Activated naive CD8-positive, alpha-beta T cell (primary cell): ENCODE results near the gene LIPC.

ENCODE experiments used
- H3K27ac Mint-ChIP-seq: one replicate; pipeline ENCODE4 v1.8.0; 2021; ENCODE audit warnings: mixed read lengths
- H3K27me3 Mint-ChIP-seq: one replicate; pipeline ENCODE4 v1.8.0; 2021; ENCODE audit warnings: mixed read lengths
- H3K36me3 Mint-ChIP-seq: one replicate; pipeline ENCODE4 v1.8.0; 2021; ENCODE audit warnings: mixed read lengths
- H3K4me1 Mint-ChIP-seq: one replicate; pipeline ENCODE4 v1.8.0; 2021; ENCODE audit warnings: low read depth, mixed read lengths
- H3K4me3 Mint-ChIP-seq: one replicate; pipeline ENCODE4 v1.8.0; 2021; ENCODE audit warnings: mild to moderate bottlenecking, mixed read lengths
- H3K9me3 Mint-ChIP-seq: one replicate; pipeline ENCODE4 v1.8.0; 2021; ENCODE audit warnings: low read depth, mixed read lengths

LIPC gene

GRCh38 chr15:58510715-58511598, 79.2 kb downstream of the LIPC start:
- Mint-ChIP-seq H3K36me3 (peaks cover 4% of the 10 kb centered on the region), H3K4me1 (peaks cover 18% of the 10 kb centered on the region), H3K4me3 (no peak overlapping the region), H3K27me3 (no peaks in the 10 kb centered on the region), H3K9me3 (peaks cover 2% of the 10 kb centered on the region), H3K27ac (no peak overlapping the region)

DNA sequence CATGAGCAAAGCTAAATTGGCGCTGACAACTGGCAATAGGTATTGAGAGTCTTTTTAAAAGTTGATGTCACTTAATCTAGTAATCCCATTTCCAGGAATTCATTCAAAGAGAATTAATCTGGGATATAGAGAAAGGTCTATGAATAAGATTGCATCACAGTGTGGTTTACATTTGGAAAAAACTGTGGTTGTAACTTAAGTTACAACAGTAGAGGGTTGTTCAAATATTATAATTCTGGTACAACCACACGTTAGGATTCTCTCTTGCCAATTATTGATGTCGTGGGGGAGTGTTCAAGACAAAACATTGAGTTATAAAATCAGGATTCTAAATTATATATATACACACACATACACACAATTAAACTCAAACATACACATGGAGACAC, 79.8 kb downstream of the LIPC start:
- peaks cover 4% of the 10 kb centered on the region for H3K36me3 Mint-ChIP-seq
- no peaks in the 10 kb centered on the region for H3K27me3 Mint-ChIP-seq
- no peak overlapping the region for H3K4me3 Mint-ChIP-seq
- peaks cover 18% of the 10 kb centered on the region for H3K4me1 Mint-ChIP-seq
- no peak overlapping the region for H3K27ac Mint-ChIP-seq
- H3K9me3 Mint-ChIP-seq, result peaks cover 7% of the 10 kb centered on the region

DNA sequence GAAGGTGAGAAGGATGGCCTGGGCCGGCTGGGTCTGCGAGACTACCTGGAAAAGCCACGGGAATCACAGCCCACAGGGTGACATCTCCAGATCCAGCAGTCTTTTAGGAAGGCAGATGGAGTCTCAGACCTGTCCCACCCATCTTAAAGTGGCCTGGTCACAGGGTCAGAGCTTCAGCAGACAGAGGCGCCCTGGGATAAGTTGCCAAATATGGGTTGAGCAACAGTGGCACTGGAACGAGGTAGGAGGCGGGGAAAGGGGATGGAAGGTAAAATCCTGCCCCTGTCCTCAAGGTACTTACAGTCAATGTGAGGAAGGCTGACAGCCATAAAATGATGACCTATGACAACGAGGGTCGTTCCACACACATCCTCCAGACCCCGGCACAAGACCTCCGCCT, 80.7 kb downstream of the LIPC start:
- H3K9me3 Mint-ChIP-seq, result peaks cover 9% of the 10 kb centered on the region
- H3K27me3 Mint-ChIP-seq, result no peaks in the 10 kb centered on the region
- peaks cover 25% of the 10 kb centered on the region for H3K4me1 Mint-ChIP-seq
- H3K36me3 Mint-ChIP-seq, result peaks cover 4% of the 10 kb centered on the region
- H3K27ac Mint-ChIP-seq, result no peak overlapping the region
- no peak overlapping the region for H3K4me3 Mint-ChIP-seq

DNA sequence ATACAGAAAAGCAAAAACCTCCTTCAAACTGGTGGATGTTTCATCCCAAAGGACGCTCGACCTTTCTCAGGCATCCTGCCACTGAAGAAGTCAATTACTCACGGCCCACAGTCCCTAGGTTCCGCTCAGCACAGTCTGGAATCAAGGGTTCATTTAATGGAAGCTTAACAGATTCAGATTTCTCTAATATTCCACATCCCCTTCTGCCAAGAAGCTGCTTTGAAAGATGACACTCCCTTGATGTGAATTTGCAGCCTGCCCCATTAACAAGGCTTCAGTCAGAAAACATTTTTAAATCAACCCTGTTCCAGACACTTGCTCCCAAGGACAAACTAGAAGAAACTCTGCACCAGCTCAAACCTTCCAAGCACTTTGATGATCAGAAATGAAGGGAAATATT, 81.2 kb downstream of the LIPC start:
- peaks cover 4% of the 10 kb centered on the region for H3K36me3 Mint-ChIP-seq
- no peaks in the 10 kb centered on the region for H3K27me3 Mint-ChIP-seq
- H3K4me3 Mint-ChIP-seq, result no peak overlapping the region
- peaks cover 30% of the 10 kb centered on the region for H3K4me1 Mint-ChIP-seq
- peaks cover 9% of the 10 kb centered on the region for H3K9me3 Mint-ChIP-seq
- no peak overlapping the region for H3K27ac Mint-ChIP-seq

- peaks cover 38% of the 10 kb centered on the region for H3K4me1 Mint-ChIP-seq
- peaks cover 4% of the 10 kb centered on the region for H3K36me3 Mint-ChIP-seq
- no peak overlapping the region for H3K27ac Mint-ChIP-seq
- H3K4me3 Mint-ChIP-seq, result no peak overlapping the region
- no peaks in the 10 kb centered on the region for H3K27me3 Mint-ChIP-seq
- H3K9me3 Mint-ChIP-seq, result peaks cover 9% of the 10 kb centered on the region
Measured at GRCh38 chr15:58513726-58514336, 82.0 kb downstream of the LIPC start.

DNA sequence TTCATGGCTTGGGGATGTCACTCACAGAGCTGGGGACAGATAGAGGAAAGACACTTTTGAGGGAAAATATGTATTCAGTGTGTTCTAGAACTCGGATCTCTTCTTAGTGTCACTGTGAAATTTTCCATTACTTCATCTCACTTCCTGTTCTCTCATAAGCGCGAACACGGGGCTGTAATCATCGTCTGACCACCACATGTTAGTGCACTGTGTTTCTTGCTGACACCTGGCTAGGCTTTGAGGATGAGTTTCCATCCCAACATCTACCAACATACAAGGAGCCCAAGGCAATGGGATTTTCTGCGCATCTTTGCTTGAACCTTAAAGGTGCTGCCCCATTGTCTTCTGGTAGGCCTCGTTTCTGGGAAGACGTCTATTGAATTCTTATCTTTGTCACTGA, 84.0 kb downstream of the LIPC start:
- Mint-ChIP-seq H3K4me1 (peaks cover 54% of the 10 kb centered on the region), H3K4me3 (peak overlapping the region; percentile 12), H3K27me3 (no peaks in the 10 kb centered on the region), H3K36me3 (peaks cover 4% of the 10 kb centered on the region), H3K27ac (peak overlapping the region; percentile 87), H3K9me3 (peaks cover 9% of the 10 kb centered on the region)

DNA sequence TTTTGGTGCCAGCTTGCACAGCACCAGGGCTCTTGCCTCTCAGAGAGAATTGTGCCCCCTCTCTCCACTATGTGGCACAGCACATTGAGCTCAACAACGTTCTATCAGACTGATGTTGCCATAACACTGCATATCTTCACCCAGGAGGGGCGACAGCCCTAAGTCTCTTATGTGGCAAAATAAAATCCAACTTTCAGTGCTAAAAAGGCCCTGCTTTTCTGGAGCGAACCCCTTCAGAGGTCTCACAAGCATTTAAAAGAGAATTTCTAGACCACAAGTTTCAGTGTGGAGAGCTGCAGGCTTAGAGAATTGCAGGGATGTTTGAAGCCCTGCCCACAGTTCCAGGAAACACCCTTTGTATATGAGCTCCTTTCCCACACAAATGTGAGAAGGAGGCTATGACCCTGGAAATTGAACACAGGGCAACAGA, 85.5 kb downstream of the LIPC start:
- Mint-ChIP-seq H3K4me3 (peak overlapping the region; percentile 37), H3K9me3 (peaks cover 9% of the 10 kb centered on the region), H3K27me3 (no peaks in the 10 kb centered on the region), H3K27ac (peak overlapping the region; percentile 81), H3K4me1 (peaks cover 57% of the 10 kb centered on the region), H3K36me3 (peaks cover 4% of the 10 kb centered on the region)

GRCh38 chr15:58517682-58518525, 86.1 kb downstream of the LIPC start:
- H3K4me1 Mint-ChIP-seq, result peaks cover 57% of the 10 kb centered on the region
- peak overlapping the region; percentile 81 for H3K27ac Mint-ChIP-seq
- H3K36me3 Mint-ChIP-seq, result peaks cover 4% of the 10 kb centered on the region
- H3K9me3 Mint-ChIP-seq, result peaks cover 9% of the 10 kb centered on the region
- no peaks in the 10 kb centered on the region for H3K27me3 Mint-ChIP-seq
- peak overlapping the region; percentile 37 for H3K4me3 Mint-ChIP-seq

DNA sequence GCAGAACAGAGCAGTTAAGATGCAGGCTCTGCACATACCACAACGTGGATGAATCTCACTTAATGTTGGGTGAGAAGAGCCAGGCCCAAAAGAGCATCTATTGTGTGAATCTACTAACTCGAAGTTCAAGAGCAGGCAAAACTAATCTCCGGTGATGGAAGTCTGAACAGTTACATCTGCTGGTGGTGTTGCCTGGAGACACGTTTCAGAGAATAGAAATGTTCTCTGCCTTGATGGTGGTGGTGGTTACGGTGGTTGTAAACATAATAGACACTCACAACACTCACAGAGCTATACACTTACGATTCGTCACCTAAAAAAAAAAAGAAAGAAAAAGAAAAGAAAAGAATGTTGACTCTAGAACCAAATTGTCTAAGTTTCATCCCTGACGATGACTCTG, 86.8 kb downstream of the LIPC start:
- H3K36me3 Mint-ChIP-seq, result peaks cover 4% of the 10 kb centered on the region
- H3K9me3 Mint-ChIP-seq, result peaks cover 9% of the 10 kb centered on the region
- no peaks in the 10 kb centered on the region for H3K27me3 Mint-ChIP-seq
- H3K4me1 Mint-ChIP-seq, result peaks cover 57% of the 10 kb centered on the region
- peak overlapping the region; percentile 31 for H3K4me3 Mint-ChIP-seq
- H3K27ac Mint-ChIP-seq, result peak overlapping the region; percentile 81

DNA sequence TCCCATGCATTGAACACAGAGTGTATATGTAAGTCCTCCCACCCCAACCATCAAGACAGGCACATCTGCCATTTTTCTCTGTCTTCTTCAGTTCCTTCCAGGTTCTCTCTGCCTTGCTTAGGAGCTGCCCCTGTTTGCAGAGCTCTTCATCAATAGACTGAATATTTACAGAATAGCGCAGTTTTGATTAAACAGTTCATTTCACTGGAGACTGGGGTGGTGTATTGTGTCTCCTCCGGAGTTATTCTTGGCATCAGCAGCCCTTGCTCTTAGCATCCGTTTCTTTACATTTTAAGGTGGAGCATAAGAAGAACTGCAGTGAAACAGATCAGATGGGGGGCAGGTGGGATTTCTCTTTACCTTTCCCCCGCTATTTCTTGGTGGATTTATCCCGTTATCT, 87.7 kb downstream of the LIPC start:
- Mint-ChIP-seq H3K4me3 (no peak overlapping the region), H3K27me3 (no peaks in the 10 kb centered on the region), H3K27ac (peak overlapping the region; percentile 36), H3K4me1 (peaks cover 57% of the 10 kb centered on the region), H3K9me3 (peaks cover 9% of the 10 kb centered on the region), H3K36me3 (peaks cover 4% of the 10 kb centered on the region)

- Mint-ChIP-seq H3K36me3 (peaks cover 2% of the 10 kb centered on the region), H3K27me3 (no peaks in the 10 kb centered on the region), H3K4me3 (no peak overlapping the region), H3K9me3 (peaks cover 9% of the 10 kb centered on the region), H3K27ac (no peak overlapping the region), H3K4me1 (peaks cover 53% of the 10 kb centered on the region)
Measured at GRCh38 chr15:58520464-58520863, 88.7 kb downstream of the LIPC start.

GRCh38 chr15:58520936-58521292, 89.1 kb downstream of the LIPC start:
- no peak overlapping the region for H3K27ac Mint-ChIP-seq
- peaks cover under 1% of the 10 kb centered on the region for H3K36me3 Mint-ChIP-seq
- no peak overlapping the region for H3K4me3 Mint-ChIP-seq
- H3K4me1 Mint-ChIP-seq, result peaks cover 48% of the 10 kb centered on the region
- peaks cover 7% of the 10 kb centered on the region for H3K9me3 Mint-ChIP-seq
- H3K27me3 Mint-ChIP-seq, result no peaks in the 10 kb centered on the region

GRCh38 chr15:58521293-58521991, 89.7 kb downstream of the LIPC start:
- Mint-ChIP-seq H3K36me3 (no peaks in the 10 kb centered on the region), H3K27ac (no peak overlapping the region), H3K4me3 (no peak overlapping the region), H3K27me3 (no peaks in the 10 kb centered on the region), H3K4me1 (peaks cover 43% of the 10 kb centered on the region), H3K9me3 (peaks cover 3% of the 10 kb centered on the region)

- H3K4me3 Mint-ChIP-seq, result no peak overlapping the region
- no peaks in the 10 kb centered on the region for H3K9me3 Mint-ChIP-seq
- H3K36me3 Mint-ChIP-seq, result no peaks in the 10 kb centered on the region
- no peak overlapping the region for H3K27ac Mint-ChIP-seq
- H3K27me3 Mint-ChIP-seq, result no peaks in the 10 kb centered on the region
- peaks cover 34% of the 10 kb centered on the region for H3K4me1 Mint-ChIP-seq
Measured at GRCh38 chr15:58522391-58522790, 90.6 kb downstream of the LIPC start.
